Stimulated activated CD8-positive, alpha-beta memory T cell treated with anti-CD3 and anti-CD28 coated beads, Interleukin-12 subunit alpha, Interleukin-12 subunit beta, amount 100 ng/mL, for 1 hour (primary cell): Measurements from ENCODE around the gene ABTB2.

Experiments used
- DNase-seq: peaks from one replicate; pipeline ENCODE4 v3.0.0-alpha.2; 2020; ENCODE audit warnings: low read depth

The ABTB2 gene

GRCh38 chr11:34314936-34315335, 42.9 kb downstream of the ABTB2 start:
- DNase-seq: no peak

- DNase-seq: no peak
Measured at GRCh38 chr11:34314176-34314575, 43.6 kb downstream of the ABTB2 start.

- DNase-seq: no peak
Measured at GRCh38 chr11:34313099-34313517, 44.7 kb downstream of the ABTB2 start.

- no peak for DNase-seq
Measured at GRCh38 chr11:34311126-34311525, 46.7 kb downstream of the ABTB2 start.

GRCh38 chr11:34309965-34310364, 47.8 kb downstream of the ABTB2 start:
- no peak for DNase-seq

GRCh38 chr11:34308913-34309585, 48.8 kb downstream of the ABTB2 start:
- DNase-seq: no peak

- DNase-seq: no peak
Measured at GRCh38 chr11:34308049-34308912, 49.5 kb downstream of the ABTB2 start.

GRCh38 chr11:34305780-34306179, 52.0 kb downstream of the ABTB2 start:
- no peak for DNase-seq

- no peak for DNase-seq
Measured at GRCh38 chr11:34305193-34305592, 52.6 kb downstream of the ABTB2 start.

- DNase-seq: no peak
Measured at GRCh38 chr11:34303028-34303570, 54.7 kb downstream of the ABTB2 start.

GRCh38 chr11:34302046-34302921, 55.5 kb downstream of the ABTB2 start:
- no peak for DNase-seq

GRCh38 chr11:34300926-34301295, 56.9 kb downstream of the ABTB2 start:
- no peak for DNase-seq

GRCh38 chr11:34300026-34300925, 57.5 kb downstream of the ABTB2 start:
- DNase-seq: no peak

- no peak for DNase-seq
Measured at GRCh38 chr11:34299284-34299972, 58.4 kb downstream of the ABTB2 start.

GRCh38 chr11:34298871-34299270, 58.9 kb downstream of the ABTB2 start:
- DNase-seq: no peak

GRCh38 chr11:34296412-34296811, 61.4 kb downstream of the ABTB2 start:
- no peak for DNase-seq

- no peak for DNase-seq
Measured at GRCh38 chr11:34292546-34292945, 65.3 kb downstream of the ABTB2 start.

GRCh38 chr11:34292111-34292510, 65.7 kb downstream of the ABTB2 start:
- no peak for DNase-seq

GRCh38 chr11:34290926-34291325, 66.9 kb downstream of the ABTB2 start:
- DNase-seq: no peak

- no peak for DNase-seq
Measured at GRCh38 chr11:34288492-34288891, 69.3 kb downstream of the ABTB2 start.
